ENCODE results near the gene OR8B3. TPM values are rescaled to one million over a fixed set of nuclear protein-coding genes. Genes with fewer than 3 reads are reported as not detected.
"Not testable (repeated sequence)": the region's sequence is repeated elsewhere in the genome, so short reads cannot be mapped to it uniquely, and the experiment has no call there.

The OR8B3 gene
- total RNA-seq, 1 donor from 2014 or later, result not detected

GRCh38 chr11:124424384-124424921, 25.6 kb upstream of the OR8B3 start, which contains the start of gene OR8B4:
TSS of gene OR8B4 (minus strand) at chr11:124424871. CDS start at chr11:124424871, 0 bp downstream.
- peaks cover 10% of the 10 kb centered on the region for H3K9me3 Mint-ChIP-seq (ENCODE audit: low read depth)
- no peak within 1 kb of the TSS for H3K27ac Mint-ChIP-seq (ENCODE audit: unreplicated experiment)
- H3K4me1 Mint-ChIP-seq (ENCODE audit: low read depth), result no peaks in the 10 kb centered on the region
- no peak for TF ChIP-seq CTCF (IDR thresholded peaks at IDR 0.05)
- H3K27me3 Mint-ChIP-seq (ENCODE audit: low read depth), result peaks cover 24% of the 10 kb centered on the region
- no peak within 1 kb of the TSS for H3K4me3 Mint-ChIP-seq (ENCODE audit: unreplicated experiment)
- peaks cover 2% of the 10 kb centered on the region for H3K36me3 Mint-ChIP-seq (ENCODE audit: low read depth)
- DNase-seq (ENCODE audit: low spot score), result no peak

GRCh38 chr11:124421043-124421442, 22.2 kb upstream of the OR8B3 start:
- TF ChIP-seq CTCF (IDR thresholded peaks at IDR 0.05), result no peak
- Mint-ChIP-seq H3K36me3 (ENCODE audit: low read depth) (no peaks in the 10 kb centered on the region), H3K4me3 (ENCODE audit: unreplicated experiment) (no peak overlapping the region), H3K27me3 (ENCODE audit: low read depth) (peaks cover 41% of the 10 kb centered on the region), H3K27ac (ENCODE audit: unreplicated experiment) (no peak overlapping the region), H3K4me1 (ENCODE audit: low read depth) (no peaks in the 10 kb centered on the region), H3K9me3 (ENCODE audit: low read depth) (no peaks in the 10 kb centered on the region)
- DNase-seq (ENCODE audit: low spot score), result no peak

GRCh38 chr11:124415356-124415923, 16.6 kb upstream of the OR8B3 start:
- Mint-ChIP-seq H3K27ac (ENCODE audit: unreplicated experiment) (no peak overlapping the region), H3K9me3 (ENCODE audit: low read depth) (no peaks in the 10 kb centered on the region), H3K4me1 (ENCODE audit: low read depth) (no peaks in the 10 kb centered on the region), H3K4me3 (ENCODE audit: unreplicated experiment) (no peak overlapping the region), H3K27me3 (ENCODE audit: low read depth) (peaks cover 49% of the 10 kb centered on the region), H3K36me3 (ENCODE audit: low read depth) (no peaks in the 10 kb centered on the region)
- peak; percentile 87 for TF ChIP-seq CTCF (IDR thresholded peaks at IDR 0.05)
- DNase-seq (ENCODE audit: low spot score), result no peak

GRCh38 chr11:124409906-124410305, 11.1 kb upstream of the OR8B3 start:
- no peak for TF ChIP-seq CTCF (IDR thresholded peaks at IDR 0.05)
- Mint-ChIP-seq H3K36me3 (ENCODE audit: low read depth) (no peaks in the 10 kb centered on the region), H3K4me1 (ENCODE audit: low read depth) (no peaks in the 10 kb centered on the region), H3K9me3 (ENCODE audit: low read depth) (no peaks in the 10 kb centered on the region), H3K27me3 (ENCODE audit: low read depth) (peaks cover 60% of the 10 kb centered on the region), H3K27ac (ENCODE audit: unreplicated experiment) (no peak overlapping the region), H3K4me3 (ENCODE audit: unreplicated experiment) (no peak overlapping the region)
- DNase-seq (ENCODE audit: low spot score), result no peak

GRCh38 chr11:124405581-124405980, 6.8 kb upstream of the OR8B3 start:
- peaks cover 39% of the 10 kb centered on the region for H3K27me3 Mint-ChIP-seq (ENCODE audit: low read depth)
- no peak for TF ChIP-seq CTCF (IDR thresholded peaks at IDR 0.05)

GRCh38 chr11:124403186-124403585, 4.4 kb upstream of the OR8B3 start:
- DNase-seq (ENCODE audit: low spot score); H3K4me1 Mint-ChIP-seq (ENCODE audit: low read depth); H3K4me3 Mint-ChIP-seq (ENCODE audit: unreplicated experiment); H3K27ac Mint-ChIP-seq (ENCODE audit: unreplicated experiment); H3K36me3 Mint-ChIP-seq (ENCODE audit: low read depth); H3K9me3 Mint-ChIP-seq (ENCODE audit: low read depth): not testable (repeated sequence)
- peaks cover 17% of the 10 kb centered on the region for H3K27me3 Mint-ChIP-seq (ENCODE audit: low read depth)

More at GRCh38 chr11:124405581-124405980, 6.8 kb upstream of the OR8B3 start:
- no peak for DNase-seq (ENCODE audit: low spot score)
- H3K9me3 Mint-ChIP-seq (ENCODE audit: low read depth), result no peaks in the 10 kb centered on the region
- H3K4me3 Mint-ChIP-seq (ENCODE audit: unreplicated experiment), result no peak overlapping the region
- no peaks in the 10 kb centered on the region for H3K36me3 Mint-ChIP-seq (ENCODE audit: low read depth)
- peaks cover 3% of the 10 kb centered on the region for H3K4me1 Mint-ChIP-seq (ENCODE audit: low read depth)
- no peak overlapping the region for H3K27ac Mint-ChIP-seq (ENCODE audit: unreplicated experiment)

All from chondrocyte (in vitro differentiated cells).